Measurements from ENCODE around the gene LRRC26.
"Not testable (repeated sequence)": the region's sequence is repeated elsewhere in the genome, so short reads cannot be mapped to it uniquely, and the experiment has no call there.

Gene LRRC26

DNA sequence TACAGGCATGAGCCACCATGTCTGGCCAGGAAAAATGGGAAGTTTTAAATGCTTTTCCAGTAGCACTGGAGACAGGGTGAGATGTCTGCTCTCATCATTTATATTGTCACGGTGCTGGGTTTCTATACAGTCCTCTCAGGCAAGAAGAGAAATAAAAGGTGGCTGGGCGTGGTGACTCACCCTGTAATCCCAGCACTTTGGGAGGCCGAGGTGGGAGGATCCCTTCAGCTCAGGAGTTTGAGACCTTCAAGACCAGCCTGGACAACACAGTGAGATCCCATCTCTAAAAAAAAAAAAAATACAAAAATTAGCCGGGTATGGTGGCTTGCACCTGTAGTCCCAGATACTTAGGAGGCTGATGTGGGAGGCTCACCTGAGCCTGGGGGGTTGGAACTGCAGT lies 35.7 kb downstream of the LRRC26 start:
- no peak for DNase-seq

- DNase-seq = no peak
These were observed 39.6 kb downstream of the LRRC26 start for GRCh38 chr9:137130176-137130755.

DNA sequence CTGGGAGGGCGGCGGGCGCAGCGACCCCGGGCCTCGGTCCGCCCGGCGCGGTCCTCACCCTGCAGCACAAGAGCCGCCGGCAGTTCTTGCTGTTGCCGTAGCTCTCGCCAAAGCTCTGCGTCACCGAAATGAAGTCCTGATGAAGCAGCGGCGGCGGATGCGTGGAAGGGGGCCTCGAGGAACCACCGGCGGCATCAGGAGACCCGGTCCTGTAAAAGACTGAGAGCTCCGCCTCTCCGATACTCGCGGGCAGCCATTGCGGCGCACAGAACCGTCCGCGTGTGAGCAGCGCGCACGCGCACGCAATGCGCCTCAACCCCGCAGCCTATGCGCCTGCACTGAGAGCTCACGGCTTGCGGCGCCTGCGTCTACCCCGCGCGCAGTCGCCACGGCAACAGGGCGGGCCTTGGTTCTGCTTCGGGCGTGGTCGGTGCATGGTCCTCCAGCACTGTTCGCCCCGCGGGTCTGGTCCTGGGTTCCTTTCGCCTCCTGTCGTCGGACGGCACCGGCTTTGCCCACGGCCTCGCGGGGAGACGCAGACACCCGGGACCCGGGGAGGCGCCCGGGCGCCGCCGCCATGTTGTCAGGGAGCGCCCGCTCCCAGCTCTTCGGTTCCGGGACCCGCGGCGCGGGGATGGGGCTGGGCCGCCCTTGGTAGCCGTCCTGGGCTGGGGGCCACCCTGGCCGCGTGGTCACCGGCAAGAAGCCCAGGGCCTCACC lies 40.2 kb downstream of the LRRC26 start:
- peak; percentile 88 for DNase-seq

DNA sequence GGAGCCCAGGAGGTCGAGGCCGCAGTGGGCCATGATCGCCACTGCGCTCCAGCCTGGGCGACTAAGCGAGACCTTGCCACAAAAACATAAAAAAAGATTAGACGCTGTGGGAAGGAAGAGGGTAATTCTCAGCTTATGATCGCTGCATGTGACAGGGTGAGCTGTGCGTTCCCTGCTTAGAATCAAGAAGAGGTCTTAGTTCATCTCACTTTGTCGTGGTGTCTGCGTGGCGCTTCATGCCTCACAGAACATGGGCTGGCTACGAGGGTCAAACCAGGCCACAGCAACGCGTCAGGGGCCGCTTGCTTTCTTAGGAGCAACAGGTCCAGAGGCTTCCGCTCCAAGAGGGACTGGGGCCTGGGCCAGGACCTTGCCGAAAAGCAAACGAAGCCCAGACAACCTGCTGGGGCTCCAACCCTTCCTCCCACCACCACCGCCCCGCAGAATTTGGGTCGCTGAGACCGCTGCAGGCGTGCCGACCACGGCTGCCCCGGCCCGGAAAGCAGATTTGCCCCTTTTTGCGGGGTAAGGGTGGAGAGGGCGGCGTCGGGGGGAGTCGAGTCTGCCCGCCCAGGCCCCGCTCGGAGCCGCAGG lies 40.9 kb downstream of the LRRC26 start:
- no peak for DNase-seq

DNA sequence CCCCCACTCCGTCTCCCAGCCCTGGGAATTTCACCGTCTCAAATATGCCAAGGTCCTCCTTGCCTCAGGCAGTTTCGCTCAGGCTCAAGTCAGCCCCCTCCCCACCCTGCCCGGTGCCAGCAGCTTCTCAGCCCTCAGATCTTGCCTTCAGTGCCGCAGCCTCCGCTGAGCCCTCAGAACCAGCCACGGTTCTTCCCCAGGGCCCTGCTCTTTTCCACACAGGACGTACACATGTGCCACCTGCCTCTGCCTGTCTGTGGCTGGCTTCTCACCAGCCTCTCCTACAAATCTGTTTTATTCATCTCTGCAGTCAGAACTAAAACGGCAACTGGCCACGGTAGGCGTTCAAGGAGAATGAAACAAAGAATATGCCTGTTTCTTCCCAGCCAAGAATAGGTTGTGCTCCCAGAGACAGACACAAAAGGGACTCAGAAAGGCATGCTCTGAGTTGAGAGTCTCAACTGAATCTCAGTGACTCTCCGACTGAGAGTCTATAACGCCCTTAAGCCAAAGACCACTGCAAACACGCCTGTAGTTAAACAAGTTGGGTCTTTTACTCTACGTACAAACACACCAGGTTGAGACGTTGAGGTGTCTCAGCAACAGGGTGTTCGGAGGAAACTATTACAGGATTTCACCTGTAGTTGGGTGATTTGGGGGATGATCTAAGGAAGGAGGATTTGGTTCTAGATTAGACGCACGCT lies 41.5 kb downstream of the LRRC26 start:
- no peak for DNase-seq

- DNase-seq = no peak
These were observed 42.3 kb downstream of the LRRC26 start for GRCh38 chr9:137127301-137128157.

DNA sequence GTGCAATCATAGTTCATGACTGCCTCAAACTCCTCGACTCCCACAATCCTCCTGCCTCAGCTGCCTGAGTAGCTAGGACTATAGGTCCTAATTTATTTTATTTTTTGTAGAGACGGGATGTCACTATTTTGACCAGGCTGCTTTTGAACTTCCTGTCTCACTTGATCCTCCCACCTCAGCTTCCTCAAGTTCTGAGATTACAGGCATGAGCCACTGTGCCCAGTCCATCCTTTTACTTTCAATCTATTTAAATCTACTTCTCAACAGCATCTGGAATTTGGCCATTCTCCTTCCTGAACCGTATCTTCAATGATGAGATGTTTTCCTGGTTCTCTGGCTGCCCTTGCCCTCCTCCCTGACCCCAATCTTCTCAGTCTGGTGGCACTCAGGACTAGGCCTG lies 43.1 kb downstream of the LRRC26 start:
- DNase-seq = no peak

DNA sequence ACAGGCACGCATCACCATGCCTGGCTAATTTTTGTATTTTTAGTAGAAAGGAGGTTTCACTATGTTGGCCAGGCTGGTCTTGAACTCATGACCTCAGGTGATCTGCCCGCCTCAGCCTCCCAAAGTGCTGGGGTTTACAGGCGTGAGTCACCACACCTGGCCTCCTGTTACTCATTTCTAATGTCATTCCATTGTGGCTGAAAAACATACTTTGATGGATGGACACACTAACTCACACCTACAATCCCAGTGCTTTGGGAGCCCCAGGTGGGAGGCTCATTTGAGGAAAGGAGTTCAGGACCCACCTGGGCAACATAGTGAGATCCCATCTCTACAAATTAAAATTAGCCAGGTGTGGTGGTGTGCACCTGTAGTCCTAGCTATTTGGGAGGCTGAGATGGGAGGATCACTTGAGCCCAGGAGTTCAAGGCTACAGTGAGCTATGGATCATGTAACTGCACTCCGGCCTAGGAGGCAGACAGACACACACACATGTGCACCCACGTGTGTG lies 45.8 kb downstream of the LRRC26 start:
- not testable (repeated sequence) for DNase-seq

- DNase-seq = no peak
These were observed 46.4 kb downstream of the LRRC26 start for GRCh38 chr9:137123468-137123837.

DNA sequence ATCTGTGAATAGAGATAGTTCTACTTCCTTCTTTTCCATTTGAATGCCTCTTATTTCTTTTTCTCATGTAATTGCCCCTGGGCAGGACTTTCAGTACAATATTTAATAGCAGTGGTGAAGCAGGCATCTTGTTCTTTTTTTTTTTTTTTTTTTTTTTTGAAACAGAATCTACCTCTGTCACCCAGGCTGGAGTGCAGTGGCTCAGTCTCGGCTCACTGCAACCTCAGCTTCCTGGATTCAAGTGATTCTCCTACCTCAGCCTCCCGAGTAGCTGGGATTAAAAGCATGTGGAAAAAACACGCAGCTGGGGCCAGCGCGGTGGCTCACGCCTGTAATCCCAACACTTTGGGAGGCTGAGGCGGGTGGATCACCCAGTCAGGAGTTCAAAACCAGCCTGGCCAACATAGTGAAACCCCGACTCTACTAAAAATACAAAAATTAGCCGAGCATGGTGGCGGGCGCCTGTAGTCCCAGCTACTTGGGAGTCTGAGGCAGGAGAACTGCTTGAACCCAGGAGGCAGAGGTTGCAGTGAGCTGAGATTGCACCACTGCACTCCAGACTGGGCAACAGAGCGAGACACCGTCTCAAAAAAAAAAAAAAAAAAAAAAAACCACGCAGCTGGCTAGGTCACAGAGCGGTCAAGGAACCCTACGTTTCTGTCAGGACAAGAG lies 46.9 kb downstream of the LRRC26 start:
- DNase-seq = not testable (repeated sequence)

- not testable (repeated sequence) for DNase-seq
These were observed 47.7 kb downstream of the LRRC26 start for GRCh38 chr9:137121927-137122795.
